ENCODE measurements around the gene TMEM42.

DNA sequence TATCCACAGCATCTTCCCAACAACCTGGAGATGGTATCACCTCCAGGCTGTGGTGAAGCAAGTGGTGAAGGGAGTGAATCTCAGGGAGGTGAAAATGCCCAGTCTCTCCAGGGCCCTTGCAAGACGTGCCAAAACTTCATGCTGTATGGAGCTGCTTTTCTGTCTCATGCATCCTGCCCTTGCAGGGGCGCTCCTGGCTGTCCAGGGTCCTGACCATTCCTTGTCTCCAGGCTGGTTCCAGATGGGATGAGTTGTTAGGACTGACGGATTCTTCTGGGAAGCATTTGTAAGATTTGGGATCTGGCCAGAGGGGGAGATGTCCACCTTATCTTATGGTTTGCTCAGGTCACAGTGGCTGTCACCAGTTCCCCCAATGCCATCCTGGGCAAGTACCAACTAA lies 28.5 kb downstream of the TMEM42 start:
- TF ChIP-seq YY1 (IDR thresholded peaks at IDR 0.05; ENCODE audit: insufficient read depth, insufficient read length) (no peak), ZNF274 (IDR thresholded peaks at IDR 0.05; ENCODE audit: low read depth, low read length) (no peak)

All from NT2/D1 (cell line).